Body of pancreas (tissue), 4 donors: Measurements from ENCODE around the gene CACNA1F.

Source experiments
- CTCF ChIP-seq, 7 experiments: fragments of 450-650 bp in 4 of 7; fragments of 200-600 bp in 3 of 7; sonication (generic) in 3 of 7; IDR thresholded peaks; one replicate each; pipeline ENCODE4 v1.5.1; 2016 to 2019; ENCODE audit warnings: antibody characterized with exemption in 7 of 7
- POLR2A ChIP-seq, 3 donors: fragments of 450-650 bp; IDR thresholded peaks; one replicate each; pipeline ENCODE4 v1.6.1; 2016; ENCODE audit warnings: antibody characterized with exemption in 3 of 3, mild to moderate bottlenecking in 2 of 3

- TF ChIP-seq CTCF (IDR thresholded peaks at IDR 0.05) (no peak), POLR2A (IDR thresholded peaks at IDR 0.05) (no peak)
Observed at GRCh38 chrX:49206543-49206942, 26.6 kb downstream of the CACNA1F start.
